ENCODE data around the gene NFE2L2.

GRCh38 chr2:177207101-177207500 lies 57.4 kb downstream of the NFE2L2 start:
- TF ChIP-seq POLR2A (IDR thresholded peaks at IDR 0.05) (no peak), CTCF (IDR thresholded peaks at IDR 0.05 in 4 of 5, conservative IDR thresholded peaks at IDR 0.05 in 1 of 5) (no peak)

Data from gastrocnemius medialis (tissue), 4 donors.